HepG2 (cell line): ENCODE results near the gene PREX1. TPM values are rescaled to one million over a fixed set of nuclear protein-coding genes. Genes with fewer than 3 reads are reported as not detected.

Experiments
- BRF2 ChIP-seq: sonication (generic); formaldehyde crosslinking; IDR thresholded peaks from 2 replicates; pipeline ENCODE4 v1.8.1; 2022; ENCODE audit warnings: mild to moderate bottlenecking, missing genetic modification reagents
- REST ChIP-seq, 2 experiments: IDR thresholded peaks; 2 replicates each; pipeline ENCODE4 v1.6.1; 2011 to 2012; ENCODE audit warnings: low read length in 2 of 2, borderline replicate concordance in 1 of 2, low read depth in 1 of 2, mild to moderate bottlenecking in 1 of 2, moderate library complexity in 1 of 2
- THAP8 ChIP-seq: sonication (generic); formaldehyde crosslinking; IDR thresholded peaks from 2 replicates; pipeline ENCODE4 v1.5.1; 2020; ENCODE audit warnings: missing genetic modification reagents, mild to moderate bottlenecking, borderline replicate concordance
- THAP9 ChIP-seq: sonication (generic); formaldehyde crosslinking; IDR thresholded peaks from 2 replicates; pipeline ENCODE4; 2020; ENCODE audit warnings: missing genetic modification reagents, mild to moderate bottlenecking, borderline replicate concordance
- ZNF577 ChIP-seq: sonication (generic); formaldehyde crosslinking; IDR thresholded peaks from 2 replicates; pipeline ENCODE4 v1.4.0; 2020; ENCODE audit warnings: mild to moderate bottlenecking, low read depth, missing genetic modification reagents, borderline replicate concordance
- ZNF615 ChIP-seq: sonication (generic); formaldehyde crosslinking; IDR thresholded peaks from 2 replicates; pipeline ENCODE4 v1.5.0; 2020; ENCODE audit warnings: mild to moderate bottlenecking, missing genetic modification reagents, borderline replicate concordance
- ZNF720 ChIP-seq: sonication (generic); formaldehyde crosslinking; IDR thresholded peaks from 2 replicates; pipeline ENCODE4 v1.4.0; 2020; ENCODE audit warnings: missing genetic modification reagents
- ZNF740 ChIP-seq: sonication (generic); formaldehyde crosslinking; IDR thresholded peaks from 2 replicates; pipeline ENCODE4 v1.4.0; 2020; ENCODE audit warnings: missing genetic modification reagents
- polyA plus RNA-seq, 8 experiments: library from polyadenylated mRNA; depleted of rRNA in 3 of 8; stranded (reverse) in 7 of 8; unstranded in 1 of 8; fragments of >200 nt; fragmentation: Illumina TruSeq in 4 of 8; extraction: Trizol in 4 of 8; gene quantifications; 2 replicates each; pipeline versions ENCODE4 v1.2.1 to v1.2.3, GENCODE V29; 2011 to 2016; ENCODE audit warnings: low read depth in 4 of 8, missing spikeins in 1 of 8, mixed read lengths in 1 of 8; ENCODE audit not compliant: insufficient read depth in 1 of 8
- total RNA-seq, 5 experiments: library from RNA; depleted of rRNA; stranded (reverse); fragments of >200 nt; fragmentation: Illumina TruSeq; extraction: Trizol; gene quantifications; 2 replicates each; pipeline ENCODE4 v1.2.3, GENCODE V29; 2016; ENCODE audit warnings: low read depth in 1 of 5
- TF ChIP-seq, protein P1 (sequence below): IDR thresholded peaks from 2 replicates; pipeline ENCODE4 v1.6.1; 2018; ENCODE audit warnings: missing genetic modification reagents, mild to moderate bottlenecking, missing compliant biosample characterization
- TF ChIP-seq, protein P2 (sequence below): sonication (generic); formaldehyde crosslinking; IDR thresholded peaks from 2 replicates; pipeline ENCODE4 v1.5.0; 2020; ENCODE audit warnings: missing genetic modification reagents, mild to moderate bottlenecking, borderline replicate concordance

The PREX1 gene
- total and polyA plus RNA-seq, 2 of the 13 experiments (the other 11 are each of a cell fraction or from before 2014, with no cell fraction given), result 0.02 to 0.04 TPM

DNA sequence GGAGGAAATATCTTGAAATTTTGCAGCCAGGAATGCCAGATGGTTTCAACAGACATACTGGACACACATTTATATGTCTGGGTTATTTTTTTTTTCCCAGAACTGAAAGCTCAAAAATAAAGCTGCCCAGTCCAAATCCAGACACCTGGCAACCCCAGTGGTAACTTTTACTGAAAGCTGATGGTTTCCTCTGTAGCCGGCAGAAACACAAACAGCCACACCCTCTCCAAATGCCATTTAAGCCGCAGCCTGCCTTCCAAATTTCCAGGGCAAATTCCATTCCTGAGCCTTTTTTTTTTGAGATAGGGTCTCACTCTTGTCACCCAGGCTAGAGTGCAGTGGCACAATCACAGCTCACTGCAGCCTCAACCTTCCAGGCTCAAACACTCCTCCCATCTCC is 6.5 kb upstream of the PREX1 start (continued):
- TF ChIP-seq, protein P1, sequence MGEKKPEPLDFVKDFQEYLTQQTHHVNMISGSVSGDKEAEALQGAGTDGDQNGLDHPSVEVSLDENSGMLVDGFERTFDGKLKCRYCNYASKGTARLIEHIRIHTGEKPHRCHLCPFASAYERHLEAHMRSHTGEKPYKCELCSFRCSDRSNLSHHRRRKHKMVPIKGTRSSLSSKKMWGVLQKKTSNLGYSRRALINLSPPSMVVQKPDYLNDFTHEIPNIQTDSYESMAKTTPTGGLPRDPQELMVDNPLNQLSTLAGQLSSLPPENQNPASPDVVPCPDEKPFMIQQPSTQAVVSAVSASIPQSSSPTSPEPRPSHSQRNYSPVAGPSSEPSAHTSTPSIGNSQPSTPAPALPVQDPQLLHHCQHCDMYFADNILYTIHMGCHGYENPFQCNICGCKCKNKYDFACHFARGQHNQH, result no peak
- TF ChIP-seq REST (IDR thresholded peaks at IDR 0.05; ENCODE audit: borderline replicate concordance in 1 of 2, low read depth in 1 of 2, low read length in 2 of 2) (no peak), ZNF740 (CRISPR knock-in tag) (no peak), ZNF720 (CRISPR knock-in tag) (no peak), THAP9 (CRISPR knock-in tag) (no peak), BRF2 (CRISPR knock-in tag) (no peak), ZNF577 (CRISPR knock-in tag) (no peak), ZNF615 (CRISPR knock-in tag) (no peak), THAP8 (no peak)
- TF ChIP-seq, protein P2, sequence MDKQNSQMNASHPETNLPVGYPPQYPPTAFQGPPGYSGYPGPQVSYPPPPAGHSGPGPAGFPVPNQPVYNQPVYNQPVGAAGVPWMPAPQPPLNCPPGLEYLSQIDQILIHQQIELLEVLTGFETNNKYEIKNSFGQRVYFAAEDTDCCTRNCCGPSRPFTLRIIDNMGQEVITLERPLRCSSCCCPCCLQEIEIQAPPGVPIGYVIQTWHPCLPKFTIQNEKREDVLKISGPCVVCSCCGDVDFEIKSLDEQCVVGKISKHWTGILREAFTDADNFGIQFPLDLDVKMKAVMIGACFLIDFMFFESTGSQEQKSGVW, result no peak
- TF ChIP-seq, all 625 proteins: peak for 0
